GM18861 (cell line): ENCODE results near the gene MMP27.

Source experiments
- ATAC-seq: cut with Tn5 transposase; IDR thresholded peaks from one replicate; pipeline ENCODE4 v1.9.1; 2021; ENCODE audit not compliant: unreplicated experiment

MMP27 gene

DNA sequence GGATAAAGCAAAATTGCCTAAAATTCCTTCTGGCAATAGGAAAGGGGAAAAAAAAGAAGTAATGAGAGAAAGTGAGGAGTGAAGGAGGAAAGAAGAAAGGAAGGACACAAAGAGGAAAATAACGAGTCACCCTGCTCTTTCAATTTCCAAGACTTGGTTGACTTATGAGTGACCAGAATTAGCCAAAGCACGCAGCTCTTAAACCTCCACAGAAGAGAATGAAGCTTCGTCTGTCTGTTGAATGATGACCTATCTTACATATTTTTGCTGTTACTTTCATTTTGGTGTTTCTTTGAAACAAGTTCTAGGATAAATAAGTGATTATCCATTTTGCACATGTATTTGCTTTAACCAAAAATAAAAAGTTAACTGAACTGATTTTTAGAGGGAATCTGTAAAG lies 728 bp downstream of the MMP27 start:
- ATAC-seq = no peak

GRCh38 chr11:102703826-102704493 lies 1.6 kb downstream of the MMP27 start:
- ATAC-seq = no peak

DNA sequence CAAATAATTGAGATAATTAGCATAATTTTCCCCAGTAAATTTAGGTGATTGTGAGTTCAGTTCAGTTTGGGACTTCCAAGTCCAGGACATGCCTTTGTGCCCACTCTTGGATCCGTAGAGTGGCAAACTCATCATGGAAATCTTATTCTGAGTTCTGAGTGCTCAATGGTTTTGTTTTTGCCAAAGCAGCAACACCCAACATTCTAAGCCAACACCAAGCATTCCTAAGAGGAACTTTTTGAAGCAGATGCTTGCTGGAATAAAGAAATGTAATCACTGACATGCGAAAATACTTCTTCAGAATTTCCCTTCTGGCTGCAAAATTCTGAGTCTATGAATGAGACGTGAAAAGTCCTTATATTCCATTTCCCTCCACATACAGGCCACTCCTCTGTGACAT lies 10.4 kb downstream of the MMP27 start:
- no peak for ATAC-seq

DNA sequence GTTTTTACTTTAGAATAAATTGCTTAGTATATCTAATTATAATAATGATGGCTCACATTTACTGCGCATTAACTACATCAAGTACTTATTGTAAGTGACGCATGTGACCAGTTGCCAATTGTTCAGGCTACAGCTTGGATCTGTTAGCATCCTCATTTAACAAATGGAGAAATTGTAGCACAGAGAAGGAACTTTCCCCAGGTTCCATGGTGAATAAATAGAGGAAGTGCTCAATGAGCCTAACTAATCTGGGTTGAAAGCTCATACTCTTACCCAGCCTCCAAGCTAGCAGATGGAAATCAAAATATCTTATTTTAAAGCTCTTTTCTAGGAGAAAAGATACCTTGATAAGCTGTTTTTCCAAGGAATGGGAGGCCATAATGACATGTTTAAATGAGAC lies 19.8 kb downstream of the MMP27 start:
- no peak for ATAC-seq

DNA sequence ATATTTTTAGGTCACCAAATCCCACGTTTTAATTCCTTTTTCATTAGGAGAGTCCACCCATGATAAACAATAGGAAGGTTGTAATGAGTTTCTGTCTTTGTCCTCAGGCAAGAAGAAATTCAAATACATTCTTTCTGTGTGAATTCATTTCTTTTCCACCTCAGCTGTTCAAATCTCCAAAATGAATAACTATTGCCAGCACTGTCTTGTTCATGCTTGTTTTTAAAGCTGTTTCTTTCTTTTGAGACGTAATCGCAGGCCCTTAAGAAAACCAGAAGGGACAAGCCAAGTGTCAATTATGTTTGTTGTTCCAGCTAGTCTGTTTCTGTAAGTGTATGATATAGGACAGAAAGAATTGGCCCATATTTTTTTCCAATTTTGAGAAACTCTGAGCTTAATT lies 20.2 kb downstream of the MMP27 start:
- no peak for ATAC-seq

DNA sequence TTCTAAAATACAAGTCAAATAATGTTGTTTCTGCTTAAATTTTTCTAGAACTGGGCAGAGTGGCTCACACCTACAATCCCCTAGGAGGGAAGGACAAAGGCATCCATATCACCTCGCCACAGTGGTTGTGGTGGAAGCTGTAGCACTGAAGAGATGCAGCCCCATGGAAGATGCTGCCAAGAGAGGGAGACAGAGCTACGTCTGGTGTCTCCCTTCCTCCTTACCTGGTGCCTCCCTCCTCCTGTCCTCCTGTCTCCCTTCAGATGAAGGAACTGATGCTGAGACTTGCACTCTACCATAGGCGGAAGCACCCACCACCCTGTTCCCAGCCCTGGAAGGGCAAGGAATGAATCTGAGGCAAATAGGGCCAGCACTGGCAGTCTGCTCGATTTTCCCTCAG lies 22.3 kb downstream of the MMP27 start:
- no peak for ATAC-seq

DNA sequence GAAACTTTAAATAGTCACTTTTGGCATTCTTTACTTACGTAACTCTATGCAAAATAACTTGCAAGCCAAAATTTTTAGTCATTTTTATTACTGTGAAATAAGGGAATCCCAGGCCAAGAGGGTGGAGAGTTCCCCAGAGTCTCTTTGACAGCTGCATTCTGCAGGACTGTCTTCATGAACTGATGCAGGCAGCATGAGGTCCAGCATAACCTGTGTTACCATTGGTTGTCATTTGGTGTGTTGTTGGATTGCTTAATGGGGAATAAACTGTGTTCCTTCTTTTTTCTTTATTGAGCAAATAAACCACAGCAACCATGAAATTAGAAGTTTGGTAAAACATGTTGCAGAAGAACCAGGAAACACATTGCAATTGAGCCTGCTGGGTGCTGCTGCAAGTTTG lies 24.6 kb downstream of the MMP27 start:
- ATAC-seq = no peak

DNA sequence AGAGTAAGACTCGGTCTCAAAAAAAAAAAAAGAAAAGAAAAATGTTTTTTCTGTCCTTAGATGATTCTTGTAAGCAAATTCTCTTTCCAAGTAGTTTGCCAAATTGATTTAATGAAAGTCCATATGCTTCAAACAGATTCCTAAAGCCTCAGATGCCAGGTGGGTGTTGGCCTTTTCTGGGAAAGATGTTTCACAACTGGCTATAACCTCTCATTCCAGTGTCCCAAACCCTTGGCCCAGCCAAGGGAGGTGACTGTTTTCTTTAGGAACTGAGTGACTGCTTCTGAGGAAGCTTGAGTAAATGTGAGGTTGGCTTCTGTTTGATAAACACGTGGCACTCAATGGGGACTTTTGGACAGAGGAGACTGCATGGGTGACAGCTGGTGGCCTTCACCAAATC lies 27.5 kb downstream of the MMP27 start:
- no peak for ATAC-seq

DNA sequence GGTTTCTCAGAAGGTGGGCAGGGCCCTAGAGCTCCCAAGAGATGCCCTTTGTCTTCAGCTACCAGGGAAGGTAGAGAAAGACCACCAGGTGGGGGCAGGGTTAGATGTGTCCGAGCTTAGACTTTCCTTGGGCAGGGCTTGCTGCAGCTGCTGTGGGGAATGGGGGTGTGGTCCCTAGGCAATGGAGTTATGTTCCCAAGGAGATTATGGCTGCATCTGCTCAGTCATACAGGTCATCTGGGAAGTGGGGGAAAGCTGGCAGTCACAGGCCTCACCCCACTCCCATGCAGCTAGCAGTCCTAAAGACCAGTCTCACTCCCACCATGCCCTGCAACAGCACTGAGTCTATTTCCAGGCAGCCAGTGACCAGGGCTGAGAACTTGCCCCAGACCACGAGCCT lies 29.5 kb downstream of the MMP27 start:
- ATAC-seq = no peak

GRCh38 chr11:102669664-102670063 lies 35.9 kb downstream of the MMP27 start:
- ATAC-seq = peak; percentile 67

- ATAC-seq = peak; percentile 39
These were observed 39.1 kb downstream of the MMP27 start for GRCh38 chr11:102666331-102666957.

GRCh38 chr11:102664001-102664752 lies 41.4 kb downstream of the MMP27 start:
- no peak for ATAC-seq

DNA sequence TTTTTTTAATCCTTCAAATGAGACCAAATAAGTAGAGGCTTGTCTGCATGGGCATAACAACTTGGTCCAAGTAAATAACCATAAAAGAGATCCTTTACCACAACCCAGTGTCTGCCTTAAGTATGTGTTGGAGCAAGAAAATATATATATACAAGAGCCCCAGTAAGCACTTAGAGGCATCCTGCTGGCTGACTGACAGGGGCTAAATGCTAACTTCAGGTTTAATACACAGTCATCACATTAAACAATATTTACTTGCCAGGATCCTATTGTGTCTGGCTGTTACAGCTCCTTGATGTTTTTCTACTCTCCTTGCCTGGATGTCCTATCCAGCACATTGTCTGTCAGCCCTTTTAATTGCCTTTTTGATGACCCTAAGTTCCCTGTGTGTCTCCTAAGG lies 43.0 kb downstream of the MMP27 start:
- ATAC-seq = no peak

GRCh38 chr11:102661040-102661439 lies 44.5 kb downstream of the MMP27 start:
- ATAC-seq = no peak

GRCh38 chr11:102656528-102656927 lies 49.0 kb downstream of the MMP27 start:
- no peak for ATAC-seq

- ATAC-seq = no peak
These were observed 50.0 kb downstream of the MMP27 start for GRCh38 chr11:102655547-102655946.

DNA sequence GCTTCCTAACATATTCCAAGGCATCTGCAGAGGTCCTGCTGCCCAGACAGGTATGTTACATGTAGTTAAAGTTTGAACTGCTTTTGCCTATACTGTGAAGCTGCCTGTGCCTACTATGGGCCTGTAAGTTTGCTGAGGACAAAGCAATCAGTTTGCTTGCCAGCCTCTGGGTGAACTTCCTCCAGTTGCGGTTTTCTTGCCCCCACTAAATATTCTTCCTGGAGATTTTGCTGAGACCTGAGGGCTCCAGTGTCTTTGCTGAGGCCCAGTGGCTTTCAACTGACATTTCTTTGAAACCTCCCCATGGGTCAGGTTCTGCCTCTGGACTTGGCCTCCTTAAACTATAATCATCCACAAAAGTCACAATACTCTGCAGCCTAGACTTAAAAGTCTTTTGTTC lies 50.8 kb downstream of the MMP27 start:
- no peak for ATAC-seq

DNA sequence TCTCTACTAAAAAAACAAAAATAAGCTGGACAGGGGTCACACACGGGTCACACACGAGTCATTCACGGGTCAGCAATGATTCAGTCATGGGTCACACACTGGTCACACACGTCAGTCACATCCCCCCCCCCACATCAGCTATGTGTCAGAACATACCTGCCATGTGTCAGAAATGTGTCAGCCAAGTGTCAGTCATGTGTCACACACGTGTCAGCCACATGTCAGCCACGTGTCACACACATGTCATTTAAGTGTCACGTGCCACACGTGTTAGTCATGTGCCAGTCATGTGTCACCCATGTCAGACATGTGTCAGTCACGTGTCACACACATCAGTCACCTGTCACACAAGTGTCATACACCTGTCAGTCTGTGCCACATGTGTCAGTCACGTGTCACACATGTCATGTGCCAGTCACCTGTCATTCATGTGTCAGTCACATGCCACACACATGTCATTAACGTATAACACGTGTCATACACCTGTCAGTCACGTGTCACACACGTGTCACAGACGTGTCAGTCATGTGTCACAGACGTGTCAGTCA lies 51.8 kb downstream of the MMP27 start:
- ATAC-seq = no peak

DNA sequence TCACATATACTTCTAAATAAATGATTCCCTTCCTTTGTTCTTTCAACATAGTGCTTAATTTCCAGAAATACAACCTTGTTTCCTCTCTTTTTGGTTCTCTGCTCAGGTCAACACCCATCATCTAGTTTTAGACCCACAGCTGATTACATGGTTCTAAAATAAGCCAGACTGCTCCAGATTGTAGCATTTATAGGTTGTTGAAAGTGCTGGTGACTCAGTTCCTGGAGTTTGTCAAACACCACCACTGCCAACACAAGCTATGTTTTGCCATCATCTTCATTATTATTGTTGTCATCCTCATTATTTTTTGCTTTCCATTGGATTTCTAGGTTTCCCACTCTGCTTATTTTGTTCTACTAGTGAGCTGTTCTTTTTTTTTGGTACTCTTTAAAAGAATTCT lies 58.1 kb downstream of the MMP27 start:
- ATAC-seq = no peak

GRCh38 chr11:102643941-102644340 lies 61.6 kb downstream of the MMP27 start:
- no peak for ATAC-seq
